Heart right ventricle (tissue), 16 donors: ENCODE results near the gene CDC73. TPM values are rescaled to one million over a fixed set of nuclear protein-coding genes. Genes with fewer than 3 reads are reported as not detected.
"Not testable (repeated sequence)": the region's sequence is repeated elsewhere in the genome, so short reads cannot be mapped to it uniquely, and the experiment has no call there.

ENCODE experiments used
- ATAC-seq, 8 donors: fragments of 200-7000 bp; cut with Tn5 transposase; one replicate each; pipeline ENCODE4 v1.9.1; 2020; ENCODE audit warnings: mild to moderate bottlenecking in 8 of 8, moderate library complexity in 8 of 8, moderate number of reproducible peaks in 1 of 8
- DNase-seq, 2 donors: peaks; one replicate each; pipeline ENCODE4 v3.0.0-alpha.2; 2020
- H3K27ac ChIP-seq, 10 donors: fragments of 200-600 bp; sonication (generic) in 2 of 10; one replicate each; pipeline versions ENCODE4 v1.5.0 to v1.8.0; 2020 to 2022; ENCODE audit warnings: mild to moderate bottlenecking in 3 of 10
- H3K27me3 ChIP-seq, 7 donors: fragments of 200-600 bp; one replicate each; pipeline ENCODE4 v1.8.0; 2021 to 2022; ENCODE audit warnings: mild to moderate bottlenecking in 2 of 7
- H3K36me3 ChIP-seq, 9 donors: fragments of 200-600 bp; sonication (generic) in 1 of 9; one replicate each; pipeline versions ENCODE4 v1.5.0 to v1.8.0; 2020 to 2022; ENCODE audit warnings: mild to moderate bottlenecking in 2 of 9
- H3K4me1 ChIP-seq, 9 donors: fragments of 200-600 bp; sonication (generic) in 1 of 9; one replicate each; pipeline versions ENCODE4 v1.5.0 to v1.8.0; 2020 to 2022; ENCODE audit warnings: mild to moderate bottlenecking in 4 of 9
- H3K4me3 ChIP-seq, 10 donors: fragments of 200-600 bp; sonication (generic) in 2 of 10; one replicate each; pipeline versions ENCODE4 v1.5.0 to v1.8.0; 2020 to 2022; ENCODE audit warnings: mild to moderate bottlenecking in 7 of 10, moderate library complexity in 2 of 10
- H3K9me3 ChIP-seq, 11 donors: fragments of 200-600 bp in 10 of 11; sonication (generic) in 2 of 11; one replicate each; pipeline versions ENCODE4 v1.5.0 to v1.8.0; 2013 to 2022; ENCODE audit warnings: mild to moderate bottlenecking in 2 of 11, control low read depth in 1 of 11, moderate library complexity in 1 of 11
- CTCF ChIP-seq, 9 donors: fragments of 200-600 bp; sonication (generic) in 2 of 9; IDR thresholded peaks; one replicate each; pipeline versions ENCODE4 v1.5.0 to v1.8.0; 2021 to 2022; ENCODE audit warnings: antibody characterized with exemption in 9 of 9, mild to moderate bottlenecking in 5 of 9, moderate library complexity in 1 of 9
- WGBS, 2 donors: extraction: QIAGEN DNeasy Blood & Tissue Kit; methylation state at CpG; one replicate each; pipeline ENCODE4 v1.1.7; 2013; ENCODE audit warnings: inconsistent platforms in 1 of 2; 5-methylcytosine and 5-hydroxymethylcytosine counted together
- intact Hi-C, 10 donors: fragments of 100-400 bp; cut with DNase I; formaldehyde crosslinking; loops; one replicate each; pipeline versions ENCODE4 v1.11.1 to v1.14.2; 2022
- polyA plus RNA-seq, 2 donors: library from polyadenylated mRNA; stranded (reverse); fragments of 200-250 nt; gene quantifications; one replicate each; pipeline ENCODE4 v1.2.3, GENCODE V29; 2013
- total RNA-seq, 10 donors: library from RNA; stranded (reverse); fragmentation: NEBNext Ultra II Directional in 3 of 10; extraction: Animal tissue kit (Norgen Biotek cat#: 25700) in 3 of 10; gene quantifications; one replicate each; pipeline versions ENCODE4 v1.2.1 to v1.2.4, GENCODE V29; 2021 to 2023
- donor health status: Arrhythmogenic right ventricular cardiomyopathy.
- donor health status: ischemic (EF 13 %, LVEDD 7.1; RV severe dilation, severe dysfunction).
- donor health status: healthy with polysubstance abuse.
- donor health status: DM: no; HTN: yes; CAD: no.
- donor health status: DM: no; HTN: no; CAD: no.
- donor health status: ischemic (EF 25% LVEDD 6.9; RV normal size, moderate dysfunction).
- donor health status: ischemic (EF 25% LVEDD 5.7; RV mildly dilated, moderate dysfunction).
- donor health status: healthy.
- donor health status: DM: yes; HTN: yes; CAD: no.
- donor health status: Ischemic cardiomyopathy.
- donor health status: ischemic (EF 35%, LVEDD 5.7; RV mildly dilated, moderate dysfunction).
- donor health status: nonischemic (EF 11% LVEDD 7.7; RV severe dilation, severe dysfunction).
- donor health status: DM: yes; HTN: yes; CAD: no.
- donor health status: PGD.
- donor health status: ischemic (EF 29% LVEDD 5.4; RV normal size, mild dysfunction).
- donor health status: nonischemic (EF 23%, LVEDD 6.1; RV moderate dilation, normal function).

CDC73 gene
- total and polyA plus RNA-seq, 12 donors = 9.2 to 70.2 (median 54.2) TPM

- 93 to 97% methylated on average over 4 of the region's 4 CpGs for WGBS, 2 donors
- intact Hi-C loops = no loop called here
- peaks cover 0 to 27% (median 8%) of the 10 kb centered on the region in 9 donors for H3K4me1 ChIP-seq
- no peak for ATAC-seq
- no peak for TF ChIP-seq CTCF (IDR thresholded peaks at IDR 0.05)
- H3K4me3 ChIP-seq = no peak overlapping the region
- H3K9me3 ChIP-seq = peaks cover 0 to 6% (median 0%) of the 10 kb centered on the region in 11 donors
- H3K27ac ChIP-seq = no peak overlapping the region
- no peak for DNase-seq
- H3K27me3 ChIP-seq = no peaks in the 10 kb centered on the region
- peaks cover 0 to 55% (median 7%) of the 10 kb centered on the region in 9 donors for H3K36me3 ChIP-seq
Observed at GRCh38 chr1:193219391-193219790, 97.6 kb downstream of the CDC73 start.

- no peaks in the 10 kb centered on the region for H3K9me3 ChIP-seq
- H3K27ac ChIP-seq = peak overlapping the region in 4 of 10 donors; percentile 23 to 50 (median 45)
- DNase-seq (no peak), ATAC-seq (no peak)
- no peak overlapping the region for H3K4me3 ChIP-seq
- H3K27me3 ChIP-seq = no peaks in the 10 kb centered on the region
- no peak for TF ChIP-seq CTCF (IDR thresholded peaks at IDR 0.05)
- intact Hi-C loops = no loop called here
- H3K4me1 ChIP-seq = peaks cover 0 to 22% (median 8%) of the 10 kb centered on the region in 9 donors
- peaks cover 0 to 34% (median 4%) of the 10 kb centered on the region in 9 donors for H3K36me3 ChIP-seq
Observed at GRCh38 chr1:193221651-193222050, 99.8 kb downstream of the CDC73 start.

GRCh38 chr1:193222056-193222615 lies 100.3 kb downstream of the CDC73 start:
- Histone ChIP-seq H3K4me1 (peaks cover 0 to 21% (median 8%) of the 10 kb centered on the region in 9 donors), H3K36me3 (peaks cover 0 to 29% (median 4%) of the 10 kb centered on the region in 9 donors), H3K9me3 (no peaks in the 10 kb centered on the region), H3K27me3 (no peaks in the 10 kb centered on the region), H3K27ac (peak overlapping the region in 5 of 10 donors; percentile 18 to 50 (median 43)), H3K4me3 (no peak overlapping the region)
- intact Hi-C loops = no loop called here
- ATAC-seq (peak in 6 of 8 donors; percentile 35 to 63 (median 50)), DNase-seq (no peak)
- TF ChIP-seq CTCF (IDR thresholded peaks at IDR 0.05) = no peak
- WGBS, 2 donors = 49 to 56% methylated on average over 8 of the region's 8 CpGs

- Histone ChIP-seq H3K4me3 (no peak overlapping the region), H3K36me3 (peaks cover 0 to 22% (median 4%) of the 10 kb centered on the region in 9 donors), H3K27ac (no peak overlapping the region), H3K27me3 (no peaks in the 10 kb centered on the region), H3K9me3 (no peaks in the 10 kb centered on the region), H3K4me1 (no peaks in the 10 kb centered on the region)
- DNase-seq (no peak), ATAC-seq (no peak)
- 83 to 85% methylated on average over 3 of the region's 3 CpGs for WGBS, 2 donors
- no peak for TF ChIP-seq CTCF (IDR thresholded peaks at IDR 0.05)
- intact Hi-C loops = no loop called here
Observed at GRCh38 chr1:193229136-193229535, 107.3 kb downstream of the CDC73 start.

- H3K9me3 ChIP-seq, intact Hi-C loops, H3K27me3 ChIP-seq, ATAC-seq, H3K4me3 ChIP-seq, H3K27ac ChIP-seq, H3K4me1 ChIP-seq, DNase-seq: not testable (repeated sequence)
- H3K36me3 ChIP-seq = peaks cover 0 to 39% (median 0%) of the 10 kb centered on the region in 9 donors
Observed at GRCh38 chr1:193231146-193231545, 109.3 kb downstream of the CDC73 start.
